ENCODE results near the gene HMMR.
A peak's percentile ranks its signal among the peaks of the same experiment; 100 is the strongest.

HMMR gene

DNA sequence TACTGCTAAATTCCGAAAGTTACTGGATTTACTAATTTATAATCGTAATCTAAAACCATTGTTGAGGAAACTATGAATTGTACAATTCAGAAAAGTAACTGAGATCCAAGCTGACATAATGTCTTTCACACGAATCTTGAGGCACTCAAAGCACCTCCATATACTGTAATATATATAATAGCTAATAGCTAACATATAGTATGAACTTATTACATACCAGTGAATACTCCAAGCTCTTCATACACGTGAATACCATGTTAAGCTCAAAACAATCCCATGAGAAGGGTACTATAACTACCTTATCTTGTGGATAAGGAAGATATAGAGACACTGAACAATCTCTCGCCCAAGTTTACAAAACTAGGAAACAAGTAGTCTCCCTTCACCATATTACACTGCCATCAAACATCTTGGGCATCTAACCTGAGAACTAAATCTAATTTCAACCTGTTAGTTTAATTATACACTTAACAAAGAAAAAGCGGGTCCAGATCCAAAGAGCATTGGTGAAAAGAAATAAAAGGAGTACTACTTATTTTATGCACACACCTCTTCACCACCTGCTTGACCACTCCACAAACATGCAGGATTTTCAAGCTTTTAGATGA is 1.6 kb upstream of the HMMR start:
- DNase-seq (ENCODE audit: low spot score): no peak

DNA sequence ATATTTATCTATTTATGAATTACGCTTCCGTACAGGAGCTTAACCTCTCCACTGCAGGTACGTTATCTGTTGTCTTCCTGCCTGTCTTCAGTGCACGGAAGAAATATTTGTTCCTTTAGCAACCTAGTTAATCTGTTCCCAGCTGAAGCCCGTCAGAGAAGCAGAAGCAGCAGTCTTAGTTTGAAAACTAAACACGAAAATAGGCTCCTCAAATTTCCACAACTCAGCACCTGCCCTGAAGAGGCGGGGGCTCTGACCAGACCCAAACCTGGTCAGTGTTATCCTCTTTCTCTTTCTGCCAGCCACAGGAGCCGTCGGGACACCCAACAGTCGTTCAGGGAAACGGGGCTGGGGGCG is 992 bp upstream of the HMMR start:
- DNase-seq (ENCODE audit: low spot score): no peak

DNA sequence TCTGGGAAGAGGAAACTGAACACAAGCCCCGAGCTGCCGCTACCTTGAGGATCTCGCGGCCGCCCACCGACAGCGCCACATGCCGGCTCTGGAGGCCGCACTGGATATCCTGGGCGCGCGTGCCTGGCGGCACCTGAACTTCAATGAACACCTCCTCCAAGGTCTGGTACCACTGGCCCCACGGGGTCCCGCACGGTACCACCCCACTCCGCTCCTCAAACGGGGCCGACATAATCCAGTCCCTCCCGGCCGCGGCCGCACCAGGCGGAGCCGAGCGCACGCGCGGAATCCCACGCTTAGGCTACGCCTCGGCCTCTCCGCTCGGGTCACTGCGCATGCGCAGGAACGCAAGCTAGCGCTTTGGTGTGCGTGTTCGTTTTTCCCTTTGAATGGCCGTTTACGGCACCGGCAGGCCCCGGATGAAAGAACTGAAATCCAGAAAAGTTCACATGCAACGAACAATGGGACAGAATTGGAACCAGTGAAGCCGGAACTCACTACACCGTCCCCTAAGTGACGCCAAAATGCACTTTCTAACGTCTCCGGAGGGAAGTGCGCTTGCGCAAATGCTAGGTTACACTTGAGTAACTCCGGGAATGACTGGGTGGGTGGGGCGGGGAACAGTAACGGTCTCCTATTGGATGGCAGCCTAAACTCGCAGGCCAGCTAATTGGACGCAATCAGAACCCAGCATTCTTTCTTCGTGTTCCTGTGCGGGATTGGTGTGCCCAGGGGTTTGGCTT is 442 bp upstream of the HMMR start, which contains the start of gene NUDCD2:
NUDCD2 (minus strand) TSS at position 284 of the 743 bp plus-strand sequence; CDS start at position 232, 52 bp downstream.
- DNase-seq (ENCODE audit: low spot score): peak; percentile 92

DNA sequence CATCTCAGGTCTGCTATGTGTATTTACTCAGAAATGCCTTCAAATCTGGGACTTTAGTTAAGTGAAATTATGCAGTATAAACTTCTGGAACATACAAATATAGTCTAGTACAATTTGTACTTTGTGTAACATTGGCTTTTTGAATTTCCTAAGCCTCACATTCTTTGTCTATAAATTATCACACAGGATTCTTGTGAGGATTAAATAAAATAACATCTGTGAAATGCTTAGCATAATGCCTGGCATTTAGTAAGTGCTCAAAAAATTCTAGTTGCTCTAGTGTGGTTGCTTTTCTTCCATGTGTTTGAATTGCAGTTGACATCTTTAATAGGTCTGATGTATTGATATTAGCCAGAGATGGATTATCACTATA is 2.6 kb downstream of the HMMR start:
- DNase-seq (ENCODE audit: low spot score): no peak

DNA sequence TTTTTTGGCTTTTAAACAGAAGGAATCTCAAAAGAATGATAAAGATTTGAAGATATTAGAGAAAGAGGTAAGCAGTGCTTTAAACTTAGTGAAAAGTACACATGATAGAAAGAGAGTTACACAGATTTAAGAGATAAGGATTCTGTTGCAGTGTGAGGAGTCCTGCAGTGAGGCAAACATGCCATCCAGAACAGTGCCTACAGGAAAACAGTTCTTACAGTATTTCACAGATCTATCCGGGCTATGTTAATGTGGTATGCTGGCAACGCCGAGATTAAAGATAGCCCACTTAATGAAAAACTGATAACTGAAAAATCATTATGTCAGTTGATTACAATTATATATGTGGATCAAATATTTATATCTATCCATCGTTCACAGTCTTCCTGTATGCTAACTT is 7.2 kb downstream of the HMMR start:
- no peak for DNase-seq (ENCODE audit: low spot score)

DNA sequence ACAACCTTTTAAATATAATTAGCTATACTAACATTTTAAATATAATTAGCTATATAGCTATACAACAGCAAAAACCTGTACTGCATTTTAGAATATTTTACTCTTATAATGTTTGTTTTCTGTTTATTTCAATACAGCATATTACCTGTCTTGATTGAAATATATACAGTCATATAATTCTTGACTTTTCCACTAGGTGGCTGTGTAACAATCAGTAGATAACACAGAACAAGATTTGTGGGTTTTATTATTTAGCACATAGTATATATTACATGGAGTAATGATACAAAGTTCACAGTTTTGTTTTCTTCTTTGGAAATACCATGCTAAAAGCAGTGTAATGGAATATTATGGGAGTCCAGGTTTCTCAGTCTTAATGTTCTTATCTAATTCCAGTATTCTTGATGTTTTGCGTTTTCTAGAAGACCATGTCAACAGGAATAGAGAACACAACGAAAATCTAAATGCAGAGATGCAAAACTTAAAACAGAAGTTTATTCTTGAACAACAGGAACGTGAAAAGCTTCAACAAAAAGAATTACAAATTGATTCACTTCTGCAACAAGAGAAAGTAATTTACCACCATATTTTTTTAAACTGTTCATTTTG is 13.3 kb downstream of the HMMR start:
- no peak for DNase-seq (ENCODE audit: low spot score)

DNA sequence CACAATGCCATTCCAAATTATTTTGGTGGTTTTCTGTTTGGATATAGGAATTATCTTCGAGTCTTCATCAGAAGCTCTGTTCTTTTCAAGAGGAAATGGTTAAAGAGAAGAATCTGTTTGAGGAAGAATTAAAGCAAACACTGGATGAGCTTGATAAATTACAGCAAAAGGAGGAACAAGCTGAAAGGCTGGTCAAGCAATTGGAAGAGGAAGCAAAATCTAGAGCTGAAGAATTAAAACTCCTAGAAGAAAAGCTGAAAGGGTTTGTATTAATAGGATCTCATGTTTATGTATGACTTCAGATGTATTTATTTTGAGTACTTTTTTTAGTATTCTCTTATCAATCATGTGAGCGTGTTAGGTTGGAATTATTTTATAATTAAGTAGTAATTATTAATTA is 15.0 kb downstream of the HMMR start:
- no peak for DNase-seq (ENCODE audit: low spot score)

DNA sequence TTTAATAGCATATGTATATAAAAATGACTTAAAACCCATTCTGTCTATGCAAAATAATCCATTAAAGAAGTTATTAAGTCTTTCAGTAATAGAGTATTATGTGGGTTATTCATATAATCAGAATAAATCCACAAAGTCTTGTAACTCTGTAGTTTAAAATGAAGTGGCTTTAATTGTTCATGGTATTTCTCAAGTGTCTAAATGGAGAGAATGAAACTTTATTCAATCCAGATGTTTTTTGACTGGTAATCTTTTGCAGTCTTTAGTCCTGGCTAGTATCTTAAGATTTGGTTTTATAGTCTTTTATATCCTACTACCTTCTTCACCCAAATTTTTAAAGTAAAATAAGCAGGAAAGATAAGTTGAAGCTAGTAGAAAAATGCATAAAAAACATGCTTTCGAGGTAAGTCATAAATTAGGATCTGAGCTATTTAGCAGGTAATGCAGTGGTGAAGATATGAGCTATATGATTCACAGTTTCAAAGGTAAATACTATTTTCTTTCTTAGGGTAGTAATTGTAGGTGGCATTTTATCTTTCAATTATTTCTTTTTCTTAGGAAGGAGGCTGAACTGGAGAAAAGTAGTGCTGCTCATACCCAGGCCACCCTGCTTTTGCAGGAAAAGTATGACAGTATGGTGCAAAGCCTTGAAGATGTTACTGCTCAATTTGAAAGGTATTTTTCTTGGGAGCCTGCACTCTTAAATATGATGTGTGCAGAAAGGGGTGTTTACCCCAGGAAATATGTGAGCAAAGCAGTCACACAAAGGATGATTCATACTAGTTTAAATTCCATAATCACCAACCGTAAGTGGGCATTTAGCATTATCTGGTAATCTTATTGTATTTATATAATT is 17.9 kb downstream of the HMMR start:
- no peak for DNase-seq (ENCODE audit: low spot score)

DNA sequence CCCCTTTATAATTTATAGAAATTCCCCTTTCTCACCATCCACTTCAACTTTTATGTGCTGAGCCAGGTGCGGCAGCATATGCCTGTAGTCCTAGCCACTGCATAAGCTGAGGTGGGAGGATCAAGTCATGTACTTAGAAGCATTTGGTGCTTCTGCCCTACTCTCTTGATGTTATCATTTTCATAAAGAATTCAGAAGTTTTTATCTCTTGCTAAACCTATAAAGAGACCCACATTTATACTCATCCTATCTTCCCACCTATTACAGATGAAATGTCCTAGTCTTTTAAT is 18.5 kb downstream of the HMMR start:
- no peak for DNase-seq (ENCODE audit: low spot score)

DNA sequence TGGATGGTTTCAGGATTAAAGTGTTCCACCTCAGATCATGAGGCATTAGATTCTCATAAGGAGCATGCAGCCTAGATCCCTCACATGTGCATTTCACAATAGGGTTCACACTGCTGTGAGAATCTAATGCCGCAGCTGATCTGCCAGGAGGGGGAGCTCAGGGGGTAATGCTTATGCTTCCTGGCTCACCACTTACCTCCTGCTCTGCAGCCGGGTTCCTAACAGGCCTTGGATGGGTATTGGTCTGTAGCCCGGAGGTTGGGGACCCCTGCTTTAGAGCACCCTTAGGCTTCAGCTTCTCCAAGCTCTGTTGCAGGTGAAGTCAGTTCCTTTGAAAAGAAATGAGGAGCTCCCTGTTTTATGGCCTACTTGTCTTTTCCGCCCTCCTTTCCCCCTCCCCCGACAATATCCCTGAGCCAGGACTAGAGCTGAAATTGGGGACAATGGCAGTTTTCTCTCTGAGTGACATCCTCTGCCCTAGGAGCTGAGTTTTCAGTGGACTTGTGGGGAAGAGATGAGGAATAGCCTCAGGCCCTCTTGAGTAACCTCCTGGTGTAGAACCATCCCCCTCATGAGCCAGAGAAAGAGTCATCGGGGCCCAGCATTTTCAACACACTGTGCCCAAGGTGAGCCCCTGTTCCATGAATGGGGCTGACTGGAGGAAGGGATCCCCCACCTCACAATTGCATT is 28.8 kb downstream of the HMMR start:
- DNase-seq (ENCODE audit: low spot score): no peak

DNA sequence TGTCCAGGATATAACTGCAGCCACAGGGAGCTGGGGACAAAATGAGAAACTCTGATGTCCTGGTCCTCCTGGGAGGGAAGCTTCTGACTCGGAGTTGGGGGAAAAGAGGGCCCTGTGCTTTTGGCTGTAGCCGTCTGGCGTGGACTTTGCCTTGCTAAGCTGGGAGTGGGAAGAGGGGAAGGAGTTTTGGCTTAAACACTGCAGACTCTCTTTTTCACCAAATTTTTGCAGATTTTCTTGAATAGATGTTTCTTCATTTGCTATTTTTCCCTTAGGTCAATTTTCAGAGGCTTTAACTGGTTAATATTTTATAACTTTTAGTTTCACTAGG is 29.3 kb downstream of the HMMR start:
- DNase-seq (ENCODE audit: low spot score): no peak

DNA sequence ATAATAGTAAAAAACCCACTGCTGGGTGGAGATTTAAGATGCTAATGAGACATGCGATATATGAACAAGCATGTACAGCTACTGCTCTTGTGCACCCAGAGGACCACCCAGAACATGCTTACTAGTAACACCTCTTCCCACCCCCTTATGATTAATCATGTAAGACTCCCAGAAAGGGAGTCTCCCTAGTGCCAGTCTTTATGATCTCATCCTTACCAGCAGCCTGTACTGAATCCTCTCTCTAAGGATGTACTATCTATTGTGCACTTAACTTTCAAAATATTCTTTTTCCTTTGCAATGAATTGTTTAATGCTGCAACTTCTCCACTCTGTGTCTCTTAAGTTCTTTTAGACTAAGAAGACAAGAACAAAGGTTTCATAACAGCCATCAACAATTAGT is 35.9 kb downstream of the HMMR start:
- peak; percentile 7 for DNase-seq (ENCODE audit: low spot score)

DNA sequence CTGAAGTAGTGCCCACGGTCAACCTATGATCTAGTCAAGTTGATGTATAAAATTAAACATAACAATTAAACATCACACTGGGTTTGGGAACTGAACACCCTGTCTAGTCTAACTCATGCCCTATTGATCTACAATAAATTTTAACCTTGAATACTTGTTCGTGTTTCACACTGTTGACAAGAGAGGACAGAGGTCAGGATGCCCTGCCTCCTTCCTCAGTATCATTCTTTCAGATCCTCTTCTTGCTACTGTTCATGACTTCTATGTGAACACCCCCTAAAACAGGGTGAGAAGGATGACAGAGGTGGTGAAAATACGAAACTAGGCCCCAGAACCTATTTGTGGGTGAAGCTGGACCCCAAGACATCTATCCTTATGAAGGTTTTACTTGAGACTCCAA is 36.9 kb downstream of the HMMR start:
- DNase-seq (ENCODE audit: low spot score): no peak

DNA sequence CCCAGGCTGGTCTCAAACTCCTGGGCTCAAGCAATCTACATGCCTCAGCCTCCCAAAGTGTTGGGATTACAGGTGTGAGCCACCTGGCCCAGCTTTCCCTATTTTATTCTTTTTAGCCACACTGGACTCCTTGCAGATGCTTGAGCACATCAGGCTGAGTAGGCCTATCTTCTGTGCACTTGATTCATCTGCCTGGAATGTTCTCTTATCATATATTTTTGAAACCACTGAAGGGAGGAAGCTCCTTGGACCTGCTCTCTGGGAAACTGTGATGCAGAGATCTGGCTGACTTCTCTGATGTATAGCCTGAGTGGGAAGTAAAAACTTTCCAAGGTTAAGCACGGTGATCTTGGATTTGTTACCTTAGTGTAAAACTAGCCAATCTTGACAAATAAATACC is 38.5 kb downstream of the HMMR start:
- no peak for DNase-seq (ENCODE audit: low spot score)

DNA sequence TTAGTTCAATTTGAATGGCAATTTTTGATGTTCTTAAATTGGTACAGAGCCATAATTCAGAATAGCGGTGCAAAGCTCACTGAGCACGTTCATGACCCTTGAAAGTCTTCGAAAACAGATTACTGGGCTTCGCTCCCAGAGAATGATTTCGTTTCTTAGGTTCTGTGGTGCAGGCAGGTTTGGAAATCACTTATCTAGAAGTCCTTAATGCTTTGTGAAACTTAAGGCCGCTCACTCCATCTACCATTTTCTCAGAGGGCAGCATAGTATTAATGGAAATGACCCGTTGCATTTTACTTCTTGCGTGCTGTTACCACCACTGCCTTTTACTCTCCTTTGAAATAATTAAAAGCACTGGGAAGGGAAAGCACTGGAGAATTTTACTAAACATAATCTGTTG is 42.1 kb downstream of the HMMR start:
- DNase-seq (ENCODE audit: low spot score): no peak

DNA sequence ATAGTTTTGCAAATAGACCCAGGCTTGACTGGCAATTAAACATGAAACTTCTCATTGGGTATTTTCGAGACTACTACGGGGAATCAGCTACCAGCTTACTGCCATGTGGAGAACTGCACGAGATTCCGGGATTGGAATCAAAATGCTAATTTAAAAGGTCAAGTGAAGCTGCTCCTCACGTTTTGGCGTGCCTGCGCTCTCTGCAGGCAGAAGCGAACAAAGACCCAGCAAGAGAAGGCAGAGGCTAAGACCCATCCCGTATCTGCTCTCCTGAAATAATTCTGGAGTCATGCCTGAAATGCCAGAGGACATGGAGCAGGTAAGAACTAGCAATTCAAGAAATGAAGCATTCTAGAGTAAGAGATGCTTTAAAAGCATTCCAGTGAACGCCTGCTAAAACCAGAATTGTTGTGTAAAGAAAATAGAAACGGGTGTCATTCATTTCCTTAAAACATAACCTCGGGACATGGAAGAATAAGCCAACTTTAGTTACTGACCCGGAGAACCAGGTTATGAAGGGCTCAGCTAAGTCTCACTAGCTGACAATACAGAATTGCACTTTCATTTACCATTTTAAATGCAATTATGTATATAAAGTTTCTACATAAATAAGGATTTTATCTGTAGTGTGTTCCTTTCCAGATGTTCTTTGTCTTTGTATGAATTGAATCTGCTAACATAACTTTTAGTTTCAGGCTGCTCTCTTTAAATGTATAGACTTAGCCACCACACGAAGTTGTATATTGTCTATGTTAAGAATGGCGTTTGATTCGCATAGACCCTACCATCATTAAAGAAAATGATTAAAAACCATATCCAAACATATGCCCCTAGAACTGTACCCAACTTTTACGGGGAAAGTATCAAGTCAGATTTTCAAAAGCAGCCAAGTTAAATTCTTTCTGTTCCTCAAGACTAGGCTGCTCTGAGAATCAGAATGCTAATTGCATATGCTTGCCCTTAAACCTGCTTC is 43.0 kb downstream of the HMMR start:
- DNase-seq (ENCODE audit: low spot score): peak; percentile 67

DNA sequence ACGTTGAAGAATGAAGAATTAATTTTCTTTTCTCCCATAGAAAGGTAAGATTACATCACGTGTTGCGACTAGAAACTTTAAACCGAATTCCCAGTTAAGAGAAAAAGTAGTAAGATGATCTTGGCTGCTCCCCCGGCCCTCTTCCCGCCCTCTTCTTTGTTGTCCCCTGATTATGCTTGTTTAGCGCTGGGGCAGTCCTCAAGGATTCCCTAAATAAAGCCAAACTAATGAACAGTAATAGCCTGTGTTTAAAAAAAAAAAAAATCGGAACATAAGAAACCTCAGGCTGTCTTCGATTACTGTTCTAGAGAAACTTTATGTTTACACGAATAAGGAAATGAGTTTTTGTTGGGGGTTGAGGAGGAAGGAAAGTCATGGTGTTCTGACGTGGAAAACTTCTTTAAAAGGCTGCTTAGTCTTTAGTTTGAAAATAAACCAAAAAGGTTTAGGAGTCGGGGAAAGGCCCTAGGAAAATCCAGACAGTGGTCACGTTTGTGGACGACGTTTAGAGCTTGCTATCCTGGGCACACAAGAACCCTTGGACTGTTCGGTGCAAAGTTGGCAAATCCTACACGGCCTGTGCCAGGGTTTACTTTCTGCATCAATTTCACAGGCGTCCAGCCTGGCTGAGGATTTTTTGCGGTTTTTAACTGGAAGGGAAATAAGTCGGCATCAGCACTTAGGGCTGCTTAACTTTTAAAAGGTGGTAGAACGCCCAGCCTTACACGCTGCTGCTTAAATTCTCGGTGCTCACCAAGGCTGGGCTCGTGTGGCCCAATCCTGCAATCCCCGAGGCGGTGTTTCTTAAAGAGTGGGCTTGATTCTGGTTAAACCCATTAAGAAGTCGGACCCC is 43.9 kb downstream of the HMMR start:
- peak; percentile 27 for DNase-seq (ENCODE audit: low spot score)

DNA sequence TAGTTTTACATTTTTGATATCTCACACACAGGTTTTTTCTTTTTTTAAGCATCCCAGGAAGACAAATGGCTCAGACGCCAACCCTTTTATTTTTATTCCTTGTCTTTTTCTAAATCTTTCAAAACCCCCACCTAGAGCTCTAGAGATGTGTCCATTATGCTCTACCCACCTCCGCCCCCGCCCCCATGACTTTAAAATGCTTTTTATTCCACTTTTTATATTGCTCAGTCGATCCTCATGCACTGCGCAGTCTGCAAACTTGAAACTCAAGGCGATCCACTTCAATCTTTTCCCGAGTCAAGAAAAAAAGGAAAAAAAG is 44.6 kb downstream of the HMMR start:
- DNase-seq (ENCODE audit: low spot score): no peak

DNA sequence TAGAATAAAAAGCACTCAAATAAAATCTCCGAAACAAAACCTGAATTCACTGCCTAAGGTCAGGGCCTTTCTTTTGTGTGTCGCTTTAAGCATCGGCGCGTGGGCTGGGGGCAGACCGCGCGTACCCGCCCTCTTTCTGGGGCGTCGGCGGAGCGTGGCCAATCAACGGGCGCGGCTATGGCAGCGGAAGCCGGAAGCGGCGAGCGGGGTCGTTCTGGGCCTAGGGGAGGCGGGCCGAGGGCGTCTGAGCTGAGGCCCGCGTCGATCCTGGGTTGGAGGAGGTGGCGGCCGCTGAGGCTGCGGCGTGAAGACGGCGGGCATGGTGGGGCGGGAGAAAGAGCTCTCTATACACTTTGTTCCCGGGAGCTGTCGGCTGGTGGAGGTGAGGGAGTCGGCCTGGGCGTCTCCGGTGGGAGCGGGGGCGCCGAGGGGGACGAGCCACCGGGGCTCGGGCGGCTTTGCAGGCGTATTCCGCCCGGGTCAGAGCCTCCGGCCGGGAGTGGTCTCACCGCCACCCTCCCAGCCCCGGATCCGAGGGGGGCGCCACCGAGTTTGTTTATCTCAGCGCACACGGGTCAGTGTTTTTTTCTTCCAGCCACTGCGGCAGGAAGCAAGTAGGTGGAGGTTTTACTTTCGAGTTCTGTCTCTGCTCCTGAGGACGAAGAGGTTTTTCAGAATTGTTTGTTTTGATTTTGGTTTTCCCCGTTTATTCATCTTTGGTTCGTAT is 45.1 kb downstream of the HMMR start, which contains the start of gene MAT2B:
MAT2B (plus strand) TSS at position 252 of the 727 bp plus-strand sequence; CDS start at position 320, 68 bp downstream.
- DNase-seq (ENCODE audit: low spot score): peak; percentile 94

DNA sequence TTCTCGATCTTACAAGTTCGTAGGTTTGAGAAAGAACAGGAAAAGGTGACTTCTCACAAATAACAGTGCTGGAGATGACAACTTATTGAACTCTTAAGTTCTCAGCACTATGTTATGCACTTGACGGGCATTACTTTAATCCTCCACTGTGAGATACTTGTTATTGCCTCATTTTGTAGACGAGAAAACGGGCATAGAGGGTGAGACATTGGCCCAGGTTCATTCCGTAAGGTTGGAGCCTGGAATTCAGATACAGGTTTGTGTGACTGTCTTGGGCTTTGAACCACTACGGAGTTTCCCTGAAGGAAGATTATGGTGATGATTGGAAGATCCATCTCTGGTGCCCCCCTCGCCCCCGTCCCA is 45.6 kb downstream of the HMMR start:
- DNase-seq (ENCODE audit: low spot score): peak; percentile 8

Data from AG08396 (cell line).